HG03521 (cell line): ENCODE results near the gene VSIR.
A peak's percentile ranks its signal among the peaks of the same experiment; 100 is the strongest.

ENCODE experiments used
- ATAC-seq: cut with Tn5 transposase; IDR thresholded peaks from one replicate; pipeline ENCODE4 v1.9.1; 2021; ENCODE audit warnings: mild to moderate bottlenecking, moderate library complexity; ENCODE audit not compliant: unreplicated experiment

VSIR gene

GRCh38 chr10:71807557-71808510 is 34.5 kb upstream of the VSIR start:
- ATAC-seq, result no peak

DNA sequence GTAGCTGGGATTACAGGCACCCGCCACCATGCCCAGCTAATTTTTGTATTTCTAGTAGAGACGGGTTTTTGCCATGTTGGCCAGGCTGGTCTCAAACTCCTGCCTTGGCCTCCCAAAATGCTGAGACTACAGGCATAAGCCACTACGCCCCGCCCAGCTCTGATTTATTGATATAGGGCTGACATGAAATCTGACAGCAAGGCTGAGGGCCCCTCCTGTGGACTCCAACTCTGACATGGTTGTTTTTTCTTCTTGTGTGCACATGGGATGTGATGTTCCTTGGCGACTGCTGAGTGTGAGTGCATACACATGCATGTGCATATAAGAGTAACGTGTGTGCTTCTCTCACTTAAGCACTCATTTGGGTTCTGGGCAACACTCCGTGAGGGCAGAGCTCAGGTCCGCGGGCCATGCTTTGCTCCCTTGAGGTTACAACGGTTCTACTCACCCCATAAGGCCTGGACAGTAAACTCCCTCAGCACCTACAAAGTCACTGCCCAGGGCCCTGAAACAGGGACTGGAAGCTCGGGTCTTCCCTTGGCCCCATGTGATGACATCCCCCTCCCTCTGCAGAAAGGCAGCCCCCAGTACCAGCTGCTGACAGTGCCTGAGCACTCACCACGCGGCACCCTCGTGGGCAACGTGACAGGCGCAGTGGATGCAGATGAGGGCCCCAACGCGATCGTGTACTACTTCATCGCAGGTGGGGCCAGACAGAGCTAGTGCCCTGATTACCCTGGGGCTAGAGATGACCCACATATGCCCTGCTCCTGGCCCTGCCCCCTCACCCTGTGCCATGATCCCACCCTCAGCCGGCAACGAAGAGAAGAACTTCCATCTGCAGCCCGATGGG is 33.6 kb upstream of the VSIR start:
- no peak for ATAC-seq

GRCh38 chr10:71805776-71806703 is 32.7 kb upstream of the VSIR start:
- no peak for ATAC-seq

- ATAC-seq, result no peak
Measured at GRCh38 chr10:71804077-71804476, 30.8 kb upstream of the VSIR start.

DNA sequence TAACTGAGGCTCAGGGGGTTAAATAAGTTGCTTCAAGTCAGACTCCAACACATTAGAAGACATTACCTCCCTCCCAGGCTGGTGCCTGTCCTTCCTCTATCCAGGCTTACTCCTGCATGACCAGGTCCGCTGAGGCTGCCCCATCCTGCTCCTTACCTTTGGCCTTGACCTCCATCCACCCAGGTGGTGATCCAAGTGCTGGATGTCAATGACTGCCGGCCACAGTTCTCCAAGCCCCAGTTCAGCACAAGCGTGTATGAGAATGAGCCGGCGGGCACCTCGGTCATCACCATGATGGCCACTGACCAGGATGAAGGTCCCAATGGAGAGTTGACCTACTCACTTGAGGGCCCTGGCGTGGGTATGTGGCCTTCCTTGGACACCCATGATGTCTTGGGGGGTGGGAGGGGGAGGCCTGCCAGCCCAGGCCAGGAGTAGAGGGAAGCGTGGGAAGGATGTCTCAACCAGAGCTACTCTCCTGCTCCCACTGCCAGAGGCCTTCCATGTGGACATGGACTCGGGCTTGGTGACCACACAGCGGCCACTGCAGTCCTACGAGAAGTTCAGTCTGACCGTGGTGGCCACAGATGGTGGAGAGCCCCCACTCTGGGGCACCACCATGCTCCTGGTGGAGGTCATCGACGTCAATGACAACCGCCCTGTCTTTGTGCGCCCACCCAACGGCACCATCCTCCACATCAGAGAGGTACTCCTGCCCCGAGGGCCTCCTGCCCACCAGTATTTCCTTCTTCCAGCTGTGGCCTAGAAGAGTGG is 29.6 kb upstream of the VSIR start:
- no peak for ATAC-seq

DNA sequence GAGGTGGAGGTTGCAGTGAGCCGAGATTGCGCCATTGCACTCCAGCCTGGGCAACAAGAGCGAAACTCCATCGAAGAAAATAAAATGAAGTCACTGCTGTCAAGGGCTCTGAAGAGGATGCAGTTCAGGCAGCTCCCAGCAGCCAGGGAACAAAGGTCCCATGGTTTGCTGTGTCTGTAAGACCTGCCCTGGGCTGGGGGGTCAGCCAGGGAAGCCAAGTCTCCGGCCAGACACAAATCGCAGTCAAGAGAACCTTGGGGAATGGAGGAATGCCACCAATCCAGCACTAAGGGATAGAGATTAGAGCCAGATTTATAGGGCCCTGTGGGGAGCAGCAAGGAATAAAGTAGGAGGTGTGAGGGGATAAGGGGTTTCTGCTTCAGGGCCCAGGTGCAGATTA is 28.9 kb upstream of the VSIR start:
- no peak for ATAC-seq

DNA sequence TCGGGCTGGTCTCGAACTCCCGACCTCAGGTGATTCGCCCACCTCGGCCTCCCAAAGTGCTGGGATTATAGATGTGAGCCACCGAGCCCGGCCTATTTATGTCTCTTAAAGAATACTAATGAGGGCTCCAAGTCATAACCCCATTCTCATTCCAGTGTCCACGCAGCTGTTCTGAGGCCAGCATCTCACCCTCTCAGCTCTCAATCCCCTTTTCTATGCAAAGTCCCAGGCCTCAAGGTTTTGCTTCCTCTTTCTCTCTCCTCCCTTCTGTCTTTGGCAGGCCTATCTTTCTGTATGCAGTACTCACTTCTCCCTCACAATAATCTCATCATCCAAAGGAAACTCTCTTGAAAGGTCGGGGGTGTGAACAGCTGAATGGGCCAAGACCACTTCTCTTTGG is 28.0 kb upstream of the VSIR start:
- ATAC-seq, result peak; percentile 82

DNA sequence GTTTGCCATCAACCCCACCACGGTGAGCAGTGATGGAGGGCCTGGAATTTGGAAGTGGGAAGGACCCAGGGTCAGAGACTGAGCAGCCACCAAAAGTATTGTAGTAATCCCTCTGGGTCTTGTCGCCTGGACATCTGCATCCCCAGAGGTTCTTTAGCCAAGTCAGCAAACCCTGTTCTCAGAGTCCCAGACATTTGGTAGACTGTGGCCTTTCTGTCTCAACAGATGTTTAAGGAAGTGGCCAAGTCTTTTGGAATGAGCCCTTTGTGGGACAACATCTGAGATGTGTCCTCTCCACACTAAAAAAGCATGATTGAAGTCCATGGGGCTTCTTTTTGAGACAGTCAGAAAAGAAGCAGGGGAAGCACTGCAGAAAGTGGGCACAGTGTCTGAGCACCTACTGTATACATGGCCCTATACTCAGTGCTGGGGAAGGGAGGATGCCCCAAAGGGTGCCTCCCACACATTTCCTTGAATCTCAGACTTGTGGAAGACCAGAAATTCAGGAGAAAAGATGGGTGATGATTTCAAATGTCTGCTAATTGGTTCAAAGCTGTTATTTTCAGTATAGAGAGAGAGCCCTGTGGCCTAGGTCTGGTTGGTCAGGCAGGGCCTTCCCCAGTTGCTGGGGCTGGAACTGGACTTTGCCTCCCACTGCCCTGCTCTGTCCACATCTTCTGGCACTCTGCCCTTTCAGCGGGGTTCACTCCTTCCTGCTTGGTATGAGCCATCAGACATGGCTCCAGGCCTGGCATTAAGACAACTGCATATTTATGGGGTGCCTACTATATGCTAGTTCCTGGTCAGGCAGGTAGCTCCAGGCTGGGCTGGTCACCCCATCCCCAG is 26.5 kb upstream of the VSIR start:
- no peak for ATAC-seq

DNA sequence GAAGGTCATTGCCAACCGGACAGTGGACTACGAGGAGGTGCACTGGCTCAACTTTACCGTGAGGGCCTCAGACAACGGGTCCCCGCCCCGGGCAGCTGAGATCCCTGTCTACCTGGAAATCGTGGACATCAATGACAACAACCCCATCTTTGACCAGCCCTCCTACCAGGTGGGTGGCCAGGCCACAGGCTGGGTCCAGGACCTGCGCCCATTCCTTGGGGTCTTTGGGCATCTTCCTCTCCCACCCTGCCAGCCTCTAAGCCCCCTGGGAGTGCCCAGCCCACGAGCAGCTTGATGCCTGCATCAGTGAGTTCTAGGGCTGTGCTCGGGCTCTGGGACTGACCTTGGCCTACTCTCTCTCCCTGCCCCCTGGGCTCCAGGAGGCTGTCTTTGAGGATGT is 25.8 kb upstream of the VSIR start:
- no peak for ATAC-seq

DNA sequence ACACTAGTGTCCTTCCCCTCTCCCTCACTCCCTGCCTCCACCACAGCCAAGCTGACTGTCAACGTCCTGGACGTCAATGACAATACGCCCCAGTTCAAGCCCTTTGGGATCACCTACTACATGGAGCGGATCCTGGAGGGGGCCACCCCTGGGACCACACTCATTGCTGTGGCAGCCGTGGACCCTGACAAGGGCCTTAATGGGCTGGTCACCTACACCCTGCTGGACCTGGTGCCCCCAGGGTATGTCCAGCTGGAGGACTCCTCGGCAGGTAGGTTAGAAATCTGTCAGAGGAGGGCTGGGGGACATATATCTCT is 24.9 kb upstream of the VSIR start:
- ATAC-seq, result no peak

DNA sequence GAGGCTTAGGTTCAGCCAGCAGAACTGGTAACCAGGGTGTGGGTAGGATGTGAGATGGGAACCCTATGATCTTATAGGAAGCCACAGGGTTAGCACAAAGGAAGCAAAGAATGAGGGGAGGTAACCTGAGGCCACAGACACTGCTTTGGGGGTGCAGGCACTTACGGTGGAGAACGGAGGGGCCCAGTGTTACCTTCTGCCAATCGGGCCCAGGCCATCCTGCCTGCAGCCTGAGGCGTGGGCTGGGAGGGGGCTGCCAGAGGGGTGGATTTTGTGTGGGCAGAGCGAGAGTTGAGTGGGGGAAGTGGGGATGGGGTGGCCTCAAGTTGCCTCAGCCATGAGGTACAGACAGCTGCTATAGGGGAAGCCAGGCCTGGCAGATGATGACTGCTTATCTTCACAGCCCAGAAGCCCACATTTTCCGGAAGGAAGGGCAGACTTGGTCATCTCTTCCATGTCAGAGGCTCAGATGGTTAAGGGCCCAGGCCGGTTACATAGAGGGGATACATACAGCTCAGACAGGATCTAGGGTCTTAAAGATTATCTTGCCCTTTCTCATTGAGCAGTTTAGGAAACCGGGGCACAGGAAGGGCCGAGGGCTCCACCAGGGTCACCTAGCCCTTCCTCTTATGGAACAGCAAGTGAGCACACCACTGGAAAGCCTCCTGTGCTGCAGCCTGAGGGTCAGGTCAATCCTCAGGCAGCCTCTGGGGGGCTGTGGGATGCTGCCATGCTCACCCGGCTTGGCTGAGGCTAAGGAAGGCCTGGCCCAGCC is 24.4 kb upstream of the VSIR start:
- ATAC-seq, result no peak

- no peak for ATAC-seq
Measured at GRCh38 chr10:71796749-71797405, 23.6 kb upstream of the VSIR start.

- ATAC-seq, result no peak
Measured at GRCh38 chr10:71795248-71795647, 21.9 kb upstream of the VSIR start.

DNA sequence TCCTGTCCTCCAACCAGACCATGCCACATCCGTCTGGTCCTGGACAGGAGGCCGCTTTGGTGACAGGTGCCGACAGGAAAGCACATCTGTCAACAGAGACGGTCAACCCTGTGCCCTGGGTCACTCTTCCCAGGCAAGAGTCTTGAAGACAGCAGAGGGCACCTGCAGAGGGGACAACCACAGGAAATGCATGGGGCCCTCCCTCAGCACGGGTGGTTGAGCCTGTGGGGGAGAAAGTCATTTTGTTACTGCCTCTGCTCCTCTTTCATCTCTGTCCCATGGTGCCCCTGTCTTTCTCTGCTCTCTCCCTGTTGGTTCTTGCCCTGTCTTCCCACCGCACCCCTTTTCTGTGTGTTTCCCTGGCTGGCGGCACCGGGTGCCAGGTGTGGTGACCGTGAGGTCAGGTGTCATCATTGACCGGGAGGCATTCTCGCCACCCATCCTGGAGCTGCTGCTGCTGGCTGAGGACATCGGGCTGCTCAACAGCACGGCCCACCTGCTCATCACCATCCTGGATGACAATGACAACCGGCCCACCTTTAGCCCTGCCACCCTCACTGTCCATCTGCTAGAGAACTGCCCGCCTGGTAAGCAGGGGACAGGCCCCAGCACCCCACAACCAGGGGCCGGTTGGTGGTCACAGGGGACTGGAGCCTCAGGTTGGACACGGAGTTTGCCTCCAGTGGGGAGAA is 17.6 kb upstream of the VSIR start:
- ATAC-seq, result no peak

DNA sequence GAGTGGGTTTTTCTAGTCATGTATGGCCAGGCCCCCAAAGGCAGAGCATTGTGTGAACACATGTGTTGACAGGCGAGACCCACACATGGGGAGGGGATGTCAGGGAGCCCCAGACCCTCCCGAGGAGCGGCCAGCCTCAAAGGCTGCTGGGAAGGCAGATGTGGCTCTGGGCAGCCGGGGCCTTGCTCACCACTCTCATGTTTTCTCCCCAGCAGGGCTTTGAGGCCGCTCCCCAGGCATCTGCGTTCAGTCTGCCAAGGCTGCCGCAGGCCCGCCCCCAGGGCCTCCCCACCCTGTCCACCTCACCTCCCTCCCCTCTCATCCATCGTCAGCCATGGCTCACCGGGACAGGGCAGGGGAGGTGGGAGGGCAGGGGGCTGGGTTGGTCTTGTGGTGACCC is 16.6 kb upstream of the VSIR start:
- no peak for ATAC-seq

- no peak for ATAC-seq
Measured at GRCh38 chr10:71788954-71789353, 15.6 kb upstream of the VSIR start.

- no peak for ATAC-seq
Measured at GRCh38 chr10:71784679-71785272, 11.5 kb upstream of the VSIR start.
